SK-N-SH treated with all-trans-retinoic acid at 6 μM for 48 hours (cell line): ENCODE results near the gene CLDN12.

Experiments used
- ATAC-seq: fragments of 200-7000 bp; cut with Tn5 transposase; 3 replicates; pipeline ENCODE4 v1.9.1; 2020; ENCODE audit warnings: mild to moderate bottlenecking, moderate library complexity
- ARNTL ChIP-seq: fragments of 450-650 bp; formaldehyde crosslinking; IDR thresholded peaks from 2 replicates; pipeline ENCODE4 v1.5.0; 2020; ENCODE audit warnings: low read depth, mild to moderate bottlenecking, moderate library complexity, borderline replicate concordance
- BACH2 ChIP-seq: fragments of 250-450 bp; sonication (Bioruptor Pico); IDR thresholded peaks from 2 replicates; pipeline ENCODE4 v1.9.0; 2021; ENCODE audit warnings: mild to moderate bottlenecking, borderline replicate concordance
- CREB5 ChIP-seq: fragments of 250-450 bp; sonication (Bioruptor Pico); IDR thresholded peaks from 2 replicates; pipeline ENCODE4 v1.5.1; 2020; ENCODE audit warnings: low read depth, mild to moderate bottlenecking, moderate library complexity
- CSRNP3 ChIP-seq: fragments of 250-450 bp; sonication (Bioruptor Pico); IDR thresholded peaks from 2 replicates; pipeline ENCODE4 v1.5.1; 2021; ENCODE audit warnings: mild to moderate bottlenecking, moderate library complexity
- ESRRG ChIP-seq: fragments of 250-450 bp; sonication (Bioruptor Pico); IDR thresholded peaks from 2 replicates; pipeline ENCODE4 v1.6.1; 2021; ENCODE audit warnings: mild to moderate bottlenecking
- GLIS3 ChIP-seq: fragments of 250-450 bp; sonication (Bioruptor Pico); IDR thresholded peaks from 2 replicates; pipeline ENCODE4 v1.5.0; 2020; ENCODE audit warnings: mild to moderate bottlenecking, moderate library complexity
- ISL1 ChIP-seq: fragments of 250-450 bp; sonication (Bioruptor Pico); IDR thresholded peaks from 2 replicates; pipeline ENCODE4 v2.1.2; 2022; ENCODE audit warnings: mild to moderate bottlenecking, moderate library complexity
- OSR1 ChIP-seq: fragments of 250-450 bp; sonication (Bioruptor Pico); IDR thresholded peaks from 2 replicates; pipeline ENCODE4 v1.8.0; 2022; ENCODE audit warnings: moderate library complexity, mild to moderate bottlenecking, inconsistent platforms
- PATZ1 ChIP-seq: fragments of 250-450 bp; sonication (Bioruptor Pico); IDR thresholded peaks from 2 replicates; pipeline ENCODE4 v1.8.0; 2020; ENCODE audit warnings: mild to moderate bottlenecking, moderate library complexity, borderline replicate concordance
- POU6F1 ChIP-seq: fragments of 250-450 bp; sonication (Bioruptor Pico); IDR thresholded peaks from 2 replicates; pipeline ENCODE4 v1.8.0; 2021; ENCODE audit warnings: low read depth, mild to moderate bottlenecking, moderate library complexity, borderline replicate concordance
- PPARA ChIP-seq: fragments of 250-450 bp; sonication (Bioruptor Pico); IDR thresholded peaks from 2 replicates; pipeline ENCODE4 v1.5.0; 2020; ENCODE audit warnings: mild to moderate bottlenecking, borderline replicate concordance
- RARB ChIP-seq: fragments of 250-450 bp; sonication (Bioruptor Pico); IDR thresholded peaks from 2 replicates; pipeline ENCODE4 v1.8.0; 2021; ENCODE audit warnings: mild to moderate bottlenecking, moderate library complexity
- SNAI2 ChIP-seq: fragments of 250-450 bp; sonication (Bioruptor Pico); IDR thresholded peaks from 2 replicates; pipeline ENCODE4 v1.5.0; 2020; ENCODE audit warnings: mild to moderate bottlenecking, moderate library complexity
- TCF4 ChIP-seq: fragments of 250-450 bp; sonication (Bioruptor Pico); IDR thresholded peaks from 2 replicates; pipeline ENCODE4 v1.8.0; 2021; ENCODE audit warnings: mild to moderate bottlenecking, moderate library complexity, borderline replicate concordance
- TSHZ2 ChIP-seq: fragments of 250-450 bp; sonication (Bioruptor Pico); IDR thresholded peaks from 2 replicates; pipeline ENCODE4 v1.5.0; 2020; ENCODE audit warnings: mild to moderate bottlenecking, moderate library complexity
- ZC3H10 ChIP-seq: fragments of 250-450 bp; sonication (Bioruptor Pico); IDR thresholded peaks from 2 replicates; pipeline ENCODE4 v1.5.1; 2021; ENCODE audit warnings: mild to moderate bottlenecking, moderate library complexity
- ZFP3 ChIP-seq: fragments of 250-450 bp; sonication (Bioruptor Pico); IDR thresholded peaks from 2 replicates; pipeline ENCODE4 v1.5.0; 2020; ENCODE audit warnings: mild to moderate bottlenecking, moderate library complexity
- ZFP30 ChIP-seq: fragments of 450-650 bp; formaldehyde crosslinking; IDR thresholded peaks from 2 replicates; pipeline ENCODE4 v1.5.0; 2022; ENCODE audit warnings: mild to moderate bottlenecking, moderate library complexity
- ZNF565 ChIP-seq: fragments of 450-650 bp; formaldehyde crosslinking; conservative IDR thresholded peaks from 2 replicates; pipeline ENCODE4 v1.5.0; 2020; ENCODE audit warnings: low read depth, mild to moderate bottlenecking, moderate library complexity
- ZNF70 ChIP-seq: fragments of 450-650 bp; formaldehyde crosslinking; IDR thresholded peaks from 2 replicates; pipeline ENCODE4 v1.5.0; 2020; ENCODE audit warnings: mild to moderate bottlenecking, moderate library complexity
- ZNF8 ChIP-seq: fragments of 450-650 bp; formaldehyde crosslinking; IDR thresholded peaks from 2 replicates; pipeline ENCODE4 v1.5.0; 2020; ENCODE audit warnings: mild to moderate bottlenecking, moderate library complexity

The CLDN12 gene

GRCh38 chr7:90409667-90410066 lies 6.4 kb downstream of the CLDN12 start:
- TF ChIP-seq BACH2 = no peak
- no peak for TF ChIP-seq ZNF8 (CRISPR knock-in tag)

GRCh38 chr7:90411510-90411909 lies 8.2 kb downstream of the CLDN12 start:
- no peak for ATAC-seq
- TF ChIP-seq TSHZ2 (CRISPR knock-in tag) = no peak
- no peak for TF ChIP-seq ZFP30 (CRISPR knock-in tag)
- no peak for TF ChIP-seq ARNTL
- TF ChIP-seq ZNF8 (CRISPR knock-in tag) = no peak
- no peak for TF ChIP-seq ZFP3 (CRISPR knock-in tag)
- TF ChIP-seq ISL1 (CRISPR knock-in tag) = no peak
- TF ChIP-seq POU6F1 (CRISPR knock-in tag) = no peak
- no peak for TF ChIP-seq PPARA
- no peak for TF ChIP-seq PATZ1 (CRISPR knock-in tag)
- no peak for TF ChIP-seq ZNF565 (CRISPR knock-in tag)
- no peak for TF ChIP-seq RARB (CRISPR knock-in tag)
- TF ChIP-seq CSRNP3 (CRISPR knock-in tag) = no peak
- no peak for TF ChIP-seq CREB5
- no peak for TF ChIP-seq ZNF70 (CRISPR knock-in tag)
- no peak for TF ChIP-seq ESRRG (CRISPR knock-in tag)
- TF ChIP-seq TCF4 = no peak
- no peak for TF ChIP-seq OSR1 (CRISPR knock-in tag)
- TF ChIP-seq SNAI2 = no peak

More at GRCh38 chr7:90409667-90410066, 6.4 kb downstream of the CLDN12 start:
- ATAC-seq = no peak

- peak; percentile 86 for ATAC-seq
- no peak for TF ChIP-seq ARNTL
- no peak for TF ChIP-seq GLIS3 (CRISPR knock-in tag)
- no peak for TF ChIP-seq CREB5
- TF ChIP-seq ZNF8 (CRISPR knock-in tag) = no peak
- TF ChIP-seq ZC3H10 = no peak
- TF ChIP-seq ZNF70 (CRISPR knock-in tag) = no peak
- TF ChIP-seq ISL1 (CRISPR knock-in tag) = no peak
- TF ChIP-seq TCF4 = no peak
- no peak for TF ChIP-seq RARB (CRISPR knock-in tag)
- TF ChIP-seq PPARA = no peak
Measured at GRCh38 chr7:90412458-90413184, 9.4 kb downstream of the CLDN12 start.
